Left colon (tissue), 2 donors: ENCODE data around the gene TNFAIP2. TPM values are rescaled to one million over a fixed set of nuclear protein-coding genes. Genes with fewer than 3 reads are reported as not detected.

Experiments
- ATAC-seq: fragments of 200-7000 bp; cut with Tn5 transposase; one replicate; pipeline ENCODE4 v1.9.1; 2020; ENCODE audit warnings: mild to moderate bottlenecking, moderate library complexity
- DNase-seq, 2 donors: peaks; one replicate each; pipeline ENCODE4 v3.0.0-alpha.2; 2020
- intact Hi-C, 2 donors: fragments of 100-400 bp; cut with DNase I in 1 of 2; cut with micrococcal nuclease in 1 of 2; formaldehyde crosslinking; loops; one replicate each; pipeline versions ENCODE4 v1.11.2 to v1.14.0; 2022; cut with DNase I, micrococcal nuclease
- total RNA-seq, 2 donors: library from RNA; stranded (reverse); fragmentation: NEBNext Ultra II Directional; extraction: Animal tissue kit (Norgen Biotek cat#: 25700); gene quantifications; one replicate each; pipeline ENCODE4 v1.2.1, GENCODE V29; 2021
- donor health status: DM: no; HTN: no; CAD: no.
- donor health status: DM: yes; HTN: yes; CAD: no.

Gene TNFAIP2
- total RNA-seq, 2 donors from 2014 or later, result 14.9 to 40.8 TPM

GRCh38 chr14:103129301-103130016, 6.2 kb downstream of the TNFAIP2 start:
- ATAC-seq (no peak), DNase-seq (no peak)
- intact Hi-C loops, result no loop called here

- DNase-seq (no peak), ATAC-seq (no peak)
- intact Hi-C loops, result no loop called here
These were observed 6.9 kb downstream of the TNFAIP2 start for GRCh38 chr14:103130017-103130764.

GRCh38 chr14:103130965-103131364, 7.7 kb downstream of the TNFAIP2 start:
- ATAC-seq (no peak), DNase-seq (no peak)
- intact Hi-C loops, result no loop called here

- intact Hi-C loops, result no loop called here
- no peak for DNase-seq
- ATAC-seq, result no peak
These were observed 8.3 kb downstream of the TNFAIP2 start for GRCh38 chr14:103131580-103131979.

- ATAC-seq (no peak), DNase-seq (no peak)
- intact Hi-C loops, result no loop called here
These were observed 9.3 kb downstream of the TNFAIP2 start for GRCh38 chr14:103132381-103133209.

- ATAC-seq (no peak), DNase-seq (no peak)
- intact Hi-C loops, result no loop called here
These were observed 10.2 kb downstream of the TNFAIP2 start for GRCh38 chr14:103133210-103134140.

GRCh38 chr14:103134405-103134804, 11.1 kb downstream of the TNFAIP2 start:
- no peak for ATAC-seq
- intact Hi-C loops, result no loop called here
- no peak for DNase-seq

- ATAC-seq (no peak), DNase-seq (no peak)
- intact Hi-C loops, result no loop called here
These were observed 11.7 kb downstream of the TNFAIP2 start for GRCh38 chr14:103134919-103135318.

GRCh38 chr14:103135333-103136260, 12.3 kb downstream of the TNFAIP2 start:
- DNase-seq, result no peak
- intact Hi-C loops, result no loop called here
- no peak for ATAC-seq

- intact Hi-C loops, result no loop called here
- no peak for DNase-seq
- no peak for ATAC-seq
These were observed 13.4 kb downstream of the TNFAIP2 start for GRCh38 chr14:103136388-103137271.

GRCh38 chr14:103137689-103138300, 14.5 kb downstream of the TNFAIP2 start:
- no peak for ATAC-seq
- intact Hi-C loops, result no loop called here
- DNase-seq, result no peak

GRCh38 chr14:103138301-103139131, 15.3 kb downstream of the TNFAIP2 start:
- intact Hi-C loops, result no loop called here
- ATAC-seq (no peak), DNase-seq (no peak)

GRCh38 chr14:103139132-103140025, 16.1 kb downstream of the TNFAIP2 start:
- DNase-seq (no peak), ATAC-seq (no peak)
- intact Hi-C loops, result no loop called here

GRCh38 chr14:103140316-103141109, 17.3 kb downstream of the TNFAIP2 start:
- ATAC-seq, result no peak
- intact Hi-C loops, result no loop called here
- no peak for DNase-seq
